HUES64 (cell line): Measurements from ENCODE around the gene MCF2L2.

Experiments
- H3K27ac ChIP-seq: 2 replicates; pipeline ENCODE4 v1.7.0; 2013; ENCODE audit warnings: low read depth, low read length, inconsistent platforms
- H3K27me3 ChIP-seq: 2 replicates; pipeline ENCODE4 v1.6.1; 2013; ENCODE audit warnings: mild to moderate bottlenecking, low read length; ENCODE audit not compliant: insufficient read depth
- H3K36me3 ChIP-seq: 2 replicates; pipeline ENCODE4 v1.6.1; 2013; ENCODE audit warnings: mild to moderate bottlenecking, low read length; ENCODE audit not compliant: insufficient read depth
- H3K4me1 ChIP-seq: 2 replicates; pipeline ENCODE4 v1.6.1; 2013; ENCODE audit warnings: mild to moderate bottlenecking, low read length, moderate library complexity; ENCODE audit not compliant: insufficient read depth
- H3K4me3 ChIP-seq: 2 replicates; pipeline ENCODE4 v1.5.1; 2013; ENCODE audit warnings: mild to moderate bottlenecking, low read length, moderate library complexity
- H3K9ac ChIP-seq: 2 replicates; pipeline ENCODE4 v1.6.1; 2013; ENCODE audit warnings: mild to moderate bottlenecking, low read depth, low read length
- H3K9me3 ChIP-seq: 2 replicates; pipeline ENCODE4 v1.6.1; 2013; ENCODE audit warnings: low read depth, low read length; ENCODE audit not compliant: insufficient read depth
- WGBS: fragments of 150-250, 120-280 bp; methylation state at CpG from one replicate; pipeline ENCODE4 v1.1.7; 2013; ENCODE audit warnings: missing lambda C conversion rate; 5-methylcytosine and 5-hydroxymethylcytosine counted together

MCF2L2 gene

DNA sequence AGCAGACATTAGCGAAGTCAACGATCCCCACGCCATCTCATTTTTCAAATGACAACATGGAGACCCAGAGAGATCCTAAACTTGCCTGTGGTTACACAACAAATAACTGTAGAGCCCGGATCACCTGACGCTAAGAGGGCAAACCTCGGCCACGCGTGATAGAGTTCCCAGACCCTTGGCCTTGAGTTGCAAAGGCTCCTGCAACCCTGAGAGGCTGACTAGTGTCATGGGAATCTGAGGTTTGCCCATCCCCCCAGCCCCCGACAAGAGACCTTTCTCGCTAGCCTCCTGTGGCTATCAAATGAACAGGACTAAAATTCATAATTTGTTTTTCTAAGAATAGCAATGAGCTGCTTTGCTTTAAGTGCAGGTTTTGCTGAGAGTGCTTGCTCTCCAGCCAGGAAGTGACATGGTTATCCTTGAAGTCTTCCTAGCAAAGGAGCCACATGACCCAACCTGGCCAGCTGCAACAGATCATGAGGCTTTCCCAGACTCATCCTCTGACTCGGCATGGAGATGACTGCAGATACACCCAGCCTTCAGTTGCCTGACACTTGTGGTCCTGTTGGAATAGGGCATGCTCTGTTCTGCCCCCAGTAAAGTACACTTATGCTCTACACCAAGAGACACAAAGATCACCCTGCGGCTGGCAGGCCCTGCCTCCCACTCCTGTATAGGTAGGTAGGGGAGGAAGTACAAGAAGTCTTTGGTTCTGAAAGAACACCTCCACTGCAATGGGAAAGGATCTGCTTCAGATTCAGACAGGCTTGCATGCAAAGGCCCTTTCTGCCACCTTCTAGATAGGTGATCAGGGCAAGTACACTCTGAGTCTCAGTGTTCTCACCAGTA lies 36.0 kb downstream of the MCF2L2 start:
- Histone ChIP-seq H3K4me3 (no peak overlapping the region), H3K27ac (no peak overlapping the region), H3K4me1 (peaks cover 20% of the 10 kb centered on the region), H3K9ac (no peak overlapping the region), H3K36me3 (peaks cover 3% of the 10 kb centered on the region; the same call in 1 of the 2 replicates), H3K27me3 (no peaks in the 10 kb centered on the region), H3K9me3 (no peaks in the 10 kb centered on the region)
- 83% methylated on average over 12 of the region's 12 CpGs for WGBS

DNA sequence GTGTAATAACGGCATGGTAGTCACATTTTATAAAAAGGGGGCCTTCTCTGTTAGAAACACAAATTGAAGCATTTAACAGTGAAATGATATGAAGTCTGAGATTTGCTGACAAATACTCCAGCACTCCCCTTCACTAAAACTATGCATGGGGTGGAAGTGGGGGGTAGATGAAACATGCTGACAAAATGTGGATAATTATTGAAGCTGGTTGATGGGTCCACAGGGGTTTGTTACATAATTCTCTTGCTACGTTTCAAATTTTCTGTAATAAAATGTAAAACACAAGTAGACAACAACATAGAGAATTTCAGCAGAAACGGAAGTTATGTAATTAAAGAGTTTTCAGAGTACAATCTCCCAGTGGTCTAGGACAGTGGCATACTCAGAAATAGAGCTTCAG lies 37.0 kb downstream of the MCF2L2 start:
- H3K4me1 ChIP-seq = peaks cover 20% of the 10 kb centered on the region
- no peak overlapping the region for H3K27ac ChIP-seq
- H3K9ac ChIP-seq = no peak overlapping the region
- H3K27me3 ChIP-seq = no peaks in the 10 kb centered on the region
- no peaks in the 10 kb centered on the region for H3K9me3 ChIP-seq
- H3K4me3 ChIP-seq = no peak overlapping the region
- H3K36me3 ChIP-seq = peaks cover 3% of the 10 kb centered on the region; the same call in 1 of the 2 replicates
- 93% methylated on average over 2 of the region's 3 CpGs for whole genome bisulfite sequencing

GRCh38 chr3:183390844-183391243 lies 37.6 kb downstream of the MCF2L2 start:
- H3K9me3 ChIP-seq = no peaks in the 10 kb centered on the region
- no peak overlapping the region for H3K27ac ChIP-seq
- H3K27me3 ChIP-seq = no peaks in the 10 kb centered on the region
- peaks cover 20% of the 10 kb centered on the region for H3K4me1 ChIP-seq
- no peak overlapping the region for H3K9ac ChIP-seq
- H3K4me3 ChIP-seq = no peak overlapping the region
- peaks cover 3% of the 10 kb centered on the region; the same call in 1 of the 2 replicates for H3K36me3 ChIP-seq

DNA sequence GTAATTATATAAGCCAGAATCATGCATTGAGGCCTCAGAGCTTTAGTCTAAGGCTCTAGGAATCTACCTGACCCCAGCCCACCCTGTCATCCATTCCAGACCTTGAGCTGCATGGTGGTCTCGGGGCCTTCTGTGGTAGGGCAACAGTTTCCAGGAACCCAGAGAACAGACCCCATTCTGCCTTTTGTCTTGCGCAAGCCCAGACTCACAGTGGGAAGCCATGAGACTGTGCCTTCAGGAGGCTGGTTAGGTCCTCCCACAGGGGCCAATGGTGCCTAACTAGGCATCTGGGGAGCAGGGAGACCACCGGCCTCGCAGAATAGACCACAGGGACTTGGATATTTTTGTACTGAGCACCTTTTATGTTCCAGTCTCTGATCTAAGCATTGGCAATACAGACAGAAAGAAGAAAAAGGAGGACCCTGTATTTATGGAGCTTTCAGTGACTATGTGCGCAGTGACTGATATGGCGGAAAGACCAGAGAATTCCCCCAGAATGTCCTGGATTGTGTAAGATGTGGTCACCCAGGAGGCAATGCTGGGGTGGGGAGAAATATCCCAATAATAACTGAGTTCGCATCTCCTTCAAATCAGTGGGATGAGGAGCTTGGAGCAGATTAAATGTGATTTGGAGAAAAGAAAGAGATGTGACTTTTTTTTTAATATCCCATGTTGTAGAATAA lies 40.1 kb downstream of the MCF2L2 start:
- no peak overlapping the region for H3K4me3 ChIP-seq
- H3K36me3 ChIP-seq = peaks cover 3% of the 10 kb centered on the region; the same call in 1 of the 2 replicates
- 93% methylated on average over 6 of the region's 7 CpGs for WGBS
- peaks cover 23% of the 10 kb centered on the region for H3K4me1 ChIP-seq
- H3K9ac ChIP-seq = no peak overlapping the region
- H3K27me3 ChIP-seq = no peaks in the 10 kb centered on the region
- H3K9me3 ChIP-seq = no peaks in the 10 kb centered on the region
- no peak overlapping the region for H3K27ac ChIP-seq

DNA sequence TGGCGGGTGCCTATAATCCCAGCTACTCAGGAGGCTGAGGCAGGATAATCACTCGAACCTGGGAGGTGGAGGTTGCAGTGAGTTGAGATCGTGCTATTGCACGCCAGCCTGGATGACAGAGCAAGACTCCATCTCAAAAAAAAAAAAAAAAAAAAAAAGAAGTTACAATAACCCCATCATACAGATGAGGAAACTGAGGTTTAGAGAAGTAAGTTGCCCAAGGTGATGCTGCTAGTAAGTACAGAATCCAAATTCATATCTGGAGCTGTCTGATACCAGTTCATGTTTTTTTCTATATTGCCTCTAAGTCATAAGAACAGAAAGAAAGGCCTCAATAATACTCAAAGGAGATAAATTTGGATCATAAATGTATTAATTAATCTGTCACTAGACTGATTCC lies 40.6 kb downstream of the MCF2L2 start:
- Histone ChIP-seq H3K27me3 (no peaks in the 10 kb centered on the region), H3K27ac (no peak overlapping the region), H3K9me3 (no peaks in the 10 kb centered on the region), H3K9ac (no peak overlapping the region), H3K4me3 (no peak overlapping the region), H3K4me1 (peaks cover 23% of the 10 kb centered on the region), H3K36me3 (peaks cover 3% of the 10 kb centered on the region; the same call in 1 of the 2 replicates)
- 63% methylated on average over 3 of the region's 4 CpGs for WGBS

DNA sequence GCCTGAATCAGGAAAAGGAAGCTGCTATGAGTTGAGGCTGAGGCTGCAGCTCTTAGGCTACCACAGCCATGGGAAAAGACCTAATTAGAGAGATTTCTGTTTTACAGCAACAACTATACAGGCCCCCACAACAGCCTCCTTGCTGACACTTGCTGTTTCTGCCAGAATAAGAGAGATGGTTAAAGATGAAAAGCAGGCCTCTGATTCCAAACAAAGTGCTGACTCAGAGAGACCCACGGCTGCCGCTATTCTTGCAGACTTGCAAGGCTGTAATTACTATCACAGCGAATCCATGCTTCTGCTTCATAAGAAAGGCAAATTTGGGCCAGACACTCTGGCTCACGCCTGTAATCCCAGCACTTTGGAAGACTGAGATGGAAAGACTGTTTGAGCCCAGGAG lies 41.8 kb downstream of the MCF2L2 start:
- no peak overlapping the region for H3K4me3 ChIP-seq
- H3K27ac ChIP-seq = no peak overlapping the region
- no peaks in the 10 kb centered on the region for H3K9me3 ChIP-seq
- H3K27me3 ChIP-seq = no peaks in the 10 kb centered on the region
- no peak overlapping the region for H3K9ac ChIP-seq
- 87% methylated on average over 4 of the region's 4 CpGs for WGBS
- H3K36me3 ChIP-seq = peaks cover 3% of the 10 kb centered on the region; the same call in 1 of the 2 replicates
- peaks cover 13% of the 10 kb centered on the region; the same call in 1 of the 2 replicates for H3K4me1 ChIP-seq

GRCh38 chr3:183385698-183386613 lies 42.5 kb downstream of the MCF2L2 start:
- 73% methylated on average over 11 of the region's 11 CpGs for WGBS
- H3K9ac ChIP-seq = no peak overlapping the region
- no peaks in the 10 kb centered on the region for H3K9me3 ChIP-seq
- H3K4me3 ChIP-seq = no peak overlapping the region
- H3K36me3 ChIP-seq = peaks cover 3% of the 10 kb centered on the region; the same call in 1 of the 2 replicates
- no peak overlapping the region for H3K27ac ChIP-seq
- peaks cover 13% of the 10 kb centered on the region; the same call in 1 of the 2 replicates for H3K4me1 ChIP-seq
- H3K27me3 ChIP-seq = no peaks in the 10 kb centered on the region

GRCh38 chr3:183381673-183382072 lies 46.7 kb downstream of the MCF2L2 start:
- peaks cover 12% of the 10 kb centered on the region for H3K36me3 ChIP-seq
- H3K27ac ChIP-seq = no peak overlapping the region
- no peaks in the 10 kb centered on the region for H3K27me3 ChIP-seq
- no peaks in the 10 kb centered on the region for H3K9me3 ChIP-seq
- no peak overlapping the region for H3K9ac ChIP-seq
- no CpG with 5 or more reads among the region's 1 CpG for WGBS
- 0 out of 2 replicates have a peak, but pooled peaks cover 3% of the 10 kb centered on the region for H3K4me1 ChIP-seq
- H3K4me3 ChIP-seq = no peak overlapping the region

DNA sequence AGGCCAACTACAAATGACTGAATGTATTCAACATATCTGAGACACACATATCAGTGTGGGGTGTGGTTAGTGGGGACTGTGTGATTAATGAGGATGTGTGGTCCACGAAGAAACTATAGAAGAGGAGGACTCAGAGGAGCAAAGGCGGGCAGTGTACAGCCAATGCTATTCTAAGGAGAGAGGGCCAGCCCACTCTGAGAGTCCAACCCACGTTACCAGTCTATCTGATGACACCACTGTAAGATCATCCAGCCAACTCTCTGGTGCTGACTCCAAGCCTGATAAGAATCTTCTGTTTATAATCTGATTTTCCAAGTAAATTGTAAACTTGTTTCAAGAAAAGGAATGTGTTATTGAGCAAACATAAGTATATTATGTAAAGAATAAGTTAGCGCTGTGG lies 47.2 kb downstream of the MCF2L2 start:
- H3K9me3 ChIP-seq = no peaks in the 10 kb centered on the region
- H3K27me3 ChIP-seq = no peaks in the 10 kb centered on the region
- WGBS = 96% methylated on average over 4 of the region's 4 CpGs
- H3K27ac ChIP-seq = no peak overlapping the region
- no peak overlapping the region for H3K4me3 ChIP-seq
- 0 out of 2 replicates have a peak, but pooled peaks cover 3% of the 10 kb centered on the region for H3K4me1 ChIP-seq
- no peak overlapping the region for H3K9ac ChIP-seq
- H3K36me3 ChIP-seq = peaks cover 12% of the 10 kb centered on the region

- Histone ChIP-seq H3K36me3 (peaks cover 12% of the 10 kb centered on the region), H3K9me3 (no peaks in the 10 kb centered on the region), H3K27ac (no peak overlapping the region), H3K9ac (no peak overlapping the region), H3K4me1 (no peaks in the 10 kb centered on the region), H3K27me3 (no peaks in the 10 kb centered on the region), H3K4me3 (no peak overlapping the region)
- WGBS = 94% methylated on average over 3 of the region's 3 CpGs
Observed at GRCh38 chr3:183378951-183379350, 49.5 kb downstream of the MCF2L2 start.
